ENCODE measurements around the gene SLC37A4. TPM values are rescaled to one million over a fixed set of nuclear protein-coding genes. Genes with fewer than 3 reads are reported as not detected.
"Not testable (repeated sequence)": the region's sequence is repeated elsewhere in the genome, so short reads cannot be mapped to it uniquely, and the experiment has no call there.

Gene SLC37A4
- 5.0 and 7.5 TPM in 2 replicates for total RNA-seq (2014; rRNA removed; shearing (Covaris generic))

GRCh38 chr11:119030329-119031047 lies at the start of gene SLC37A4:
Gene SLC37A4, minus strand, starts transcription at chr11:119030877.
- peak; percentile 83 for DNase-seq (ENCODE audit: low spot score)

DNA sequence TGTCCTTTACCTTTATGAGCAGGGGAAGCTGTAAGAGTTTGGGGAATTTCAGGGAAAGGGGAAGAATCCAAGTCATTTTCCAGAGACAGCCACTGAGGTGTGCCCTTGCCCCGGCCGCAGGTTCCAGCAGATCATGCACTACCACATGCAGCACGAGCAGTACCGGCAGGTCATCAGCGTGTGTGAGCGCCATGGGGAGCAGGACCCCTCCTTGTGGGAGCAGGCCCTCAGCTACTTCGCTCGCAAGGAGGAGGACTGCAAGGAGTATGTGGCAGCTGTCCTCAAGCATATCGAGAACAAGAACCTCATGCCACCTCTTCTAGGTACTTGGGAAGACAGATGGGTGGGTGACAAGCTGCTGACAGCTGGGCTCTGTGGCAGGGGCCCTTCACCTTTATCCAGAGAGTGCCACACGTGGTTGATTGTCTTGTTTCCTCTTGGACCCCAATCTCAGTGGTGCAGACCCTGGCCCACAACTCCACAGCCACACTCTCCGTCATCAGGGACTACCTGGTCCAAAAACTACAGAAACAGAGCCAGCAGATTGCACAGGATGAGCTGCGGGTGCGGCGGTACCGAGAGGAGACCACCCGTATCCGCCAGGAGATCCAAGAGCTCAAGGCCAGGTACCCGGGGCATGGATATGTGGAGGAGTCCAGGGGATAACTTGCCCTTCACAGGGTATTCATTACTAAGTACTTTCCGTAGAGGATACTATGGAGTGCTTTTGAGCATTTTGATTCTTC lies 48.2 kb upstream of the SLC37A4 start:
- DNase-seq (ENCODE audit: low spot score) = no peak

- DNase-seq (ENCODE audit: low spot score) = no peak
Measured at GRCh38 chr11:119077839-119078238, 47.2 kb upstream of the SLC37A4 start.

DNA sequence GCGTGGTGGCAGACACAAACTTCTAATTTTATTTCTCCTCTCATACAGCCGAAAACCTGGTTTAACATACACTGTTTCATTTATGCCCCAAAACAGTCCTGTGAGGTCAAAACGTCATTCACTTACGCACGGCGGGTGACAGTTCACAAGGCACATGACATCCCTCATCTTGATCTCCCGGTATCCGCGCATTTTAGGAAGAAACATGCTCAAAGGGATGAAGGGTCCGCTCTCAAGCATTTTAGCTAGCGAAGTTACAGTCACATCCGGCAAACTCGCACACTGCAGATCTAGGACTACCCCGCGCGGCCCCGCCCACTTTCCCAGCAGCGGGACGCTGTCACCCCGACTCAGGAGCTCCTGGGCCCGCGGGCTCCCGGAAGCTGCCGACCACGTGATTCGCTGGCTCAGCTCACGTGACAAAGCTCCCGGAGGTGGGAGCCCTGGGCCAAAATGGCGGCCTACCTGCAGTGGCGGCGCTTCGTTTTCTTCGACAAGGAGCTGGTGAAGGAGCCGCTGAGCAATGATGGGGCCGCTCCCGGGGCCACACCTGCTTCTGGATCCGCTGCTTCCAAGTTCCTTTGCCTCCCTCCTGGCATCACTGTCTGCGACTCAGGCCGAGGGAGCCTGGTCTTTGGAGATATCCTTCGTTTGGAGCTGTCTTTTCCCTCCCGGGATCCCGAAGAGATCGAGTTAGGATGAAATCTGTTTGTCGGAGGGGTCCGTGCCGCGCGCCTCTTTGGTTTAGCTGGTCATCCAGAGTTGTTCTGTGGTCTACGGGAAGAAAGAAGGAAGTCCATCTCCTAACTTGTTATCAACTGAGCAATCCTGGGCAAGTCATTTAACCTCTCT lies 36.9 kb upstream of the SLC37A4 start, which contains the start of gene VPS11:
Gene VPS11 (plus strand): TSS at position 448 of the 852 bp plus-strand sequence. CDS start 6 bp downstream, at position 454.
- peak; percentile 85 for DNase-seq (ENCODE audit: low spot score)

DNA sequence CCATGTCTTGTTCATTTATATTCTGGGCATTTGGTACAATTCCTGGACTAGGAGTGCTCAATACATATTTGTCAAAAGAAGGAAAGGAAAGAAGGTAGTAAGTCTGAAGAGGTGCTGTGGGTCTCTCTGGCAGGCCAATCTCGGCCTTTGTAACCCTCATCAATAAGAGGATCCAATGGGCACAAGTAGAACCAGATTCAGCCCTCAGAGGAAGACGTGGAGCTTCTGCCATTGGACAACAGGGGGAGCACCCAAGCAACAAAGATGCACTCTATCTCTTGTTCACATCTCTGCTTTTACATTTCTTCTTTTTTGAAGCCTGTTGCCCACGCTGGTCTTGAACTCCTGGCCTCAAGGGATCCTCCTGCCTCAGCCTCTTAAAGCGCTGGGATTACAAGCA lies 34.7 kb upstream of the SLC37A4 start:
- DNase-seq (ENCODE audit: low spot score) = no peak

GRCh38 chr11:119062779-119063178 lies 32.1 kb upstream of the SLC37A4 start:
- DNase-seq (ENCODE audit: low spot score) = peak; percentile 35

GRCh38 chr11:119061256-119061655 lies 30.6 kb upstream of the SLC37A4 start:
- DNase-seq (ENCODE audit: low spot score) = no peak

GRCh38 chr11:119059128-119059527 lies 28.5 kb upstream of the SLC37A4 start:
- not testable (repeated sequence) for DNase-seq (ENCODE audit: low spot score)

GRCh38 chr11:119057000-119057769 lies 26.5 kb upstream of the SLC37A4 start, which contains the start of gene HYOU1:
Gene HYOU1, minus strand, starts transcription at chr11:119057205. Its CDS starts 1,045 bp downstream, at chr11:119056160.
- peak; percentile 81 for DNase-seq (ENCODE audit: low spot score)

GRCh38 chr11:119056421-119056999 lies 25.8 kb upstream of the SLC37A4 start:
- no peak for DNase-seq (ENCODE audit: low spot score)

DNA sequence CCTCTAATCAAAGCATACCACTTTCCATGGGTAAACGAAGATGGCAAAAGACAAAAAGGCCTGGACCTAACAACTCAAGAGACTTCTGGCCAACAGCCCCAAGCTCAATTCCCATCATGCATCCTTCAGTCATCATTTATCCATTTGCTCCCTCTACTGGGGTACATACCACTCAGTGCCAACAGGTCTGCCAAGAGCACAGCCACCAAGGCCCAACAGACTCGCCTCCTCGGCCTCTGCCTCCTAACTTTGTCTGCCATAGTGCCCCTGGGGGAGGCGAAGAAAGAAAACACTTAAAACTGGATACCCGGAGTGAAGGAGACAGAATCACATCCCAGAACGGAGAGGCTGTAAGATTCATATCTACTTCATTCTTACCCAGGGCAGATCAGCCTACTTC lies 25.2 kb upstream of the SLC37A4 start:
- DNase-seq (ENCODE audit: low spot score) = no peak

GRCh38 chr11:119054418-119054817 lies 23.7 kb upstream of the SLC37A4 start:
- no peak for DNase-seq (ENCODE audit: low spot score)

DNA sequence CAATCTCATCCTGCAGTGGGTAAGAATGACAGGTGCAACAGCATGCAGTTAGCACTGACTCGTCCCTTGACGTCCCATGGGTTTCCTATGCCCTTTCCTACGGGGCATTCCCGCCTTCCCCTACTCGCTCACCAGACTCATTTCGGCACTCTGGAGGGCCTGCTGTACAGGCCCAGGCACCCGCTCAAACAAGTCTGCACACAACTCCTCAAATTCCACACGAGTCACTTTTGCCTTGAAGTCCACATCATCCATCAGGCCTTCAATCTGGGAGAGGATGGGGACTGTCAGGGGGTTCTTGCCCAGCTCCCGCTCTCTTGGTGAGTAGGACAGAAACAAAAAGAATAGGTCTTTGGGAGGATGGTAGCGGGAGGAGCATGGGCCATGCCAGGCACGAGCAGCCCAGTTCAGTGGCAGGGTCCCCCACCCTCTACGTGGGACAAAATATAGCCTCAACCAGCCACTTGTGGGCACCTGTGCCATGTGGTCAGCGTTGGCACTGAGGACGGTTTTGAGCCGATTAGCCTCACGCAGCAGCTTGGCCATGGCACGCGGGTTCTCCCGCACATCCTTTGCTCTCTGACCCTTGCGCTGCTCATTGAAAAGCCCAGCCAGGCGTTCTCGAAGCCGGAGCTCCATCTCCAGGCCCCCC lies 21.6 kb upstream of the SLC37A4 start:
- no peak for DNase-seq (ENCODE audit: low spot score)

- DNase-seq (ENCODE audit: low spot score) = no peak
Measured at GRCh38 chr11:119051440-119052162, 20.9 kb upstream of the SLC37A4 start.

- DNase-seq (ENCODE audit: low spot score) = no peak
Measured at GRCh38 chr11:119049081-119049480, 18.4 kb upstream of the SLC37A4 start.

- no peak for DNase-seq (ENCODE audit: low spot score)
Measured at GRCh38 chr11:119048644-119049043, 18.0 kb upstream of the SLC37A4 start.

DNA sequence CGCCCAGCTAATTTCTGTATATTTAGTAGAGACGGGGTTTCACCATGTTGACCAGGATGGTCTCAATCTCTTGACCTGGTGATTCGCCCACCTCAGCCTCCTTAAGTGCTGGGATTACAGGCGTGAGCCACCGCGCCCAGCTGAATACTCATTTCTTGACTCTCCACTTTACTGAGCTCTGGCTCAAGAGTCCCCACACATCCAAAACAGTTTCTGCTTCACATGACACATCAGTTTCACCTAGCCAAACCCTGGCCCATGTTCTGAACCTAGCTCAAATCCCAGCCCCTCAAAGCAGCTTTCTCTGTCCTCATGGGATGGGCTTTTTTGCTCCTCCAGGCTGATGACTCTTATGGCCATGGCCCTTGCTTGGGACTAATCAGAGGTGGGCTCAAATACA lies 16.5 kb upstream of the SLC37A4 start:
- DNase-seq (ENCODE audit: low spot score) = no peak

- DNase-seq (ENCODE audit: low spot score) = no peak
Measured at GRCh38 chr11:119046489-119046888, 15.8 kb upstream of the SLC37A4 start.

DNA sequence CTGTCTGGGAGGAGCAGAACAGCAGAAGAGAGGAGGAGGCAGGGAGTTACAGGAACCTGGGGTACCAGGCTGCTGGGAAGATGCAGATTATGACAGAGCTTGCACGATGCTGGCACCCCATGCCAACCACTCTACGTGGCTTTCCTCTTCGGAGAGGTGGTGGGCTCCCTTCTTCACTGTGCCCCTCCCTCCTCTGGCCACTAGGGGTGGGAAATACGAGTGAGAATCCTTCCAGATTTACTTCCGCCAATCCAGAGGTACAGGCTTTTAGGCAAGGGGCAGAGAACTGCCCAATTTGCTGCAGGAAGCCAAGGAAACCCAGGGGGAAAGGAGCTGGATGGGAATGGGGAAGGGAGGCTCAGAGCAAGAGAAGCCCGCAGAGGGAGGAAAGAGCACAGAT lies 14.0 kb upstream of the SLC37A4 start:
- no peak for DNase-seq (ENCODE audit: low spot score)

- no peak for DNase-seq (ENCODE audit: low spot score)
Measured at GRCh38 chr11:119042927-119043326, 12.2 kb upstream of the SLC37A4 start.
